ENCODE measurements around the gene CSPG5. TPM values are rescaled to one million over a fixed set of nuclear protein-coding genes. Genes with fewer than 3 reads are reported as not detected.

CSPG5 gene
- polyA plus RNA-seq, 5 donors: 0.63 to 1.2 (median 1.1) TPM

DNA sequence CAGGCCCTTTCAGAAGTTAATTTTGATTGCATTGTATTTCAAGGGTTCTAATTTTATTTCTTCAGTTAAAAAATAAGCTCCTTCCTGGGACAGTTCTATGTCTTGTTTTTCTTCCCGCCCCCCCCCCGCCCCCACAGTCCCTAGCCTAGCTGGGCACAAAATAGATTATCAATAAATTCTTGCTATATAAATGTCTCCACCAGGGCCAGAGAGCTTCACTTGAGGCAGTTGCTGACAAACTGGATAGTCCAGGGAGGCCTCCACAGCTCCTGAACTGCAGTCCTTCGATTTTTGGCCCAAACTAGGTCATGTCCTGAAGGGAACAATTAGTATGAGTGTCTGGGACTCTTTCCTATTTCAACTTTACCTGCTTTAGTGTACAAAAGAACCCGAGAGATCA, 9.9 kb upstream of the CSPG5 start:
- DNase-seq: no peak

DNA sequence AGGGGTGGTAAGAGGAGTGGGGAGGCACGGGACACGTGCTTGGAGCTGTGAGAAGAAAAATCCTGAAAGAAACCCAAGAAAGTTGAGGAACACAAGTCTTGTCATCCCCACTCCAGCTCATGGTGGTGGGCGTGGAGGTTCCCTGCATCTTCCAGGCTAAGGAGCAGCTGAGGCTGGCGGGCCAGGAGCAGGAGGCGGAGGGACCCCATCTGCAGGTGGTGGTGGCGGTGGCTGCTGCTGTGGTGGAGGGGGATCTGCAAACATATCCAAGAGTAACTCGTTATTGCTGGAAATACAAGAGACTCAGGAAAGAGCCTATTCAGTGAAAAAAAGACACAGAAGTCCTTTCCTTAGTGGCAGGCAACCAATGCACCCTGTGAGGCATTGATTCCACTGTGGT, 9.4 kb upstream of the CSPG5 start:
- no peak for DNase-seq

DNA sequence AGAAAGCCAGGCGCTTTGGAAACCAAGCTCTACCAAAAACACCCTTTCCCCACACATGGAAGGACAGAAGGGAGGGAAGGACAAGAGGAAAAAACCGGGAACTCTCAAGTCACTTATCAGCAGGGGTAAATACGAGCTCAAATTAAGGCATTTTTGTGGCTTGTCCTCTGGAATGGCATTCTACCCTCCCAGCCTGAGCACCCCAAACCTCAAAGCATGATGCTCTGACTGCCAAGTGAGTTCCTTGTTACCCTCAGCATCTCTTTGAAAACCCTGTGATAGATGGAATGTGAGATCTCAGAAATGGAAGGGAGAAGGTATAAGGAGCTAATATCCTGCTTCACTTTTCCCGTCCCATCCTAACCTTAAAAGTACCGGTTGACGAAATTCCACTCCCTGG, 8.1 kb upstream of the CSPG5 start:
- no peak for DNase-seq

DNA sequence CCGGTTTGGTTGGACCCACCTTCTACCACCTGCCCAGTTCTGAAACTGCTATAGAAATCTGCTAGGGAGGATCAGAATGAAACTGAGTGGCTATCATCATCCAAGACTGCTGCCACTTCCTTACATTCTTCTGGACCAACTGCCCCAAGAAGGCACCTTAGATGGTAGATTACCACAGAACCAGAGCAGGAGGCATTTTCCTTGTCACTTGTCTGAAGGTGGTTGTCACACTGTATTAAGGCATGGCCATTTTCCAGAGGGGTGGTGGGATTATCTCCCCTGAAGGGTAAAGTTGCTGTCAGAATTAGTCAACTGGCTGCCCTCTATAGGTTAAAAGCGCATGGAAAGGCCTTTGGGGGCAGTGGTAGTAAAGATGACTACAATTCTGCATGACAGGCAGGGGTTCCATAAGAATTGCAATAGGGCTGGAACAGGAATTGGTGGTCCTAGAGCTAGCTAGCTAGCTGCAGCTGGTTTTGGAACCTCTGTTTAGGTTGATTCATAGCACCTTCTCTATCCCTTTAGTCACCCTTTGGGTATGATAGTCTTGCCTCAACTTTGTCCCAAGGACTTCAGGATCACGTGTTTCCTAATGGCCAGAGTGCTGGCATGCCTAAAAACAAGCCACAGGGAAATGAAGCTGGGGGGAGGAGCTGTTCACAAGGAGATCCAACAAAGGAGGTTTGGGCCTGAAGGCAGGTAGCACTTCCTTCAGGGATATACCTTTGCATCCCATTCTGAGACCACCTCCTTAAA, 4.8 kb upstream of the CSPG5 start:
- no peak for DNase-seq

DNA sequence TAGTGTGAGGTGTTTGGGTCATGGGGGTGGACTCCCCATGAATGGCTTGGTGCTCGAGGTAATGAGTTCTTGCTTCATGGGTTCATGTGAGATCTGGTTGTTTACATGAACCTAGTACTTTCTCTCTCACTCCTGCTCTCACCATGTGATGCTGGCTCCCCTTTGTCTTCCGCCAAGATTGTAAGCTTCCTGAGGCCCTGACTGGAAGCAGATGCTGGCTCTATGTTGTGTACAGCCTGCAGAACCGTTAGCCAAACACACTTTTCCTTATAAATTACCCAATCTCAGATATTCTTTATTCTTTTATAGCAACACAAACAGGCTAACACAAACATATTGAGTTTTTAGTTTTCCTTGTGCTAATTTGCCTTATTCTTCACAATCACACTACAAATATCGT, 3.2 kb upstream of the CSPG5 start:
- no peak for DNase-seq

DNA sequence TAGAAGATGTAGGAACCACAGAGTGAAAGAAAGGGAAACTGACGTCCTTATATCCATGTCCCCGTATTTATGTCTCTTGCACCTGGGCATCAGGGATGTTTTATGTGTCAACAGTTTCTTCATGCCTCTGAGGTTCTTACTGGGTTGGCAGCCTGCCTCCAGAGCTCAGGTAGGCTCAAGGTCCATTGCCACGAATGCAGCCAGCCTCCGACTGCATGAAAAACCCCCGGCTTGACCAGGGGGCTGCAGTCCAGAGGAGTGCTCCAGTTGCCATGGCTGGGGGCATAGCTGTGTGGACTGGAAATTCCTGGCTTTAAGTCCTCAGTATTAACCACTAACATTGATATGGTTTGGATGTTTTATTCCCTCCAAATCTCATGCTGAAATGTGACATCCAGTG, 2.8 kb upstream of the CSPG5 start:
- no peak for DNase-seq

DNA sequence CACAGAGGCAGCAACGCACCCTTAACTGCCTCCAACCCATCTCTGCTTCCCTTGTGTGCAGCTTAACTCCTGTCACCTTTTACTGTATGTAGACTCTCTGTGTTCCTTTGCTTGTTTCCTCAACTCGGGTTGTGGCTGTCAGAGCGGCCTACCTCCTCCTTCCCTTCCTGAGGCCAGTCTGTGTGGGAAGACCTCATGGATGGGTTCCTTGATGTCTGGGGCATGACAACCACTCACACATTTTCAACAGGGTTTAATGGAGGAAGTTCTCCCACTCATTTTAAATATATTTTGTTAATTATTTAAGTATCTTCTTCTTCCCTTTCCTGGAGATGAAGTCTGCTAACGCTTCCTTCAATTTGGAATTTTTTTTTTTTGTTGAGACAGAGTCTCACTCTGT, 1.8 kb upstream of the CSPG5 start:
- DNase-seq: no peak

DNA sequence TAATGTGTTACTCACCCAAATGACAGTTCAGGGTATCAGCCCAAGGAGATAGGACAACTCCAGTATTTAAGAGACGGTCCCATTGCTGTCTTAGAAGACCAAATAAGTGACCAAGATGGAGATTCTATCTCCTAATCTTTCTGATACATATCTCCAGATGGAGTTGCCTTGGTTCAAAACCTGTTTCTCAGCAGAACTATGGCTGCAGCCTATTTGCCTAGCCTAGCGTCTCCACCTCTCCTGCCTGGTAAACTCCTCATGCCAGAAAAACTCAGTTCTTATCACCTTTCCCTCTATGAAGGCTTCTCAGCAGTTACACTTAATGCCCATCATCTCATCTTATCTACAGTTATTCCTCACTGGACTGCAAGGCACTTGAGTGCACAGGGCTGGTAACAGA, 1.2 kb upstream of the CSPG5 start:
- DNase-seq: no peak

DNA sequence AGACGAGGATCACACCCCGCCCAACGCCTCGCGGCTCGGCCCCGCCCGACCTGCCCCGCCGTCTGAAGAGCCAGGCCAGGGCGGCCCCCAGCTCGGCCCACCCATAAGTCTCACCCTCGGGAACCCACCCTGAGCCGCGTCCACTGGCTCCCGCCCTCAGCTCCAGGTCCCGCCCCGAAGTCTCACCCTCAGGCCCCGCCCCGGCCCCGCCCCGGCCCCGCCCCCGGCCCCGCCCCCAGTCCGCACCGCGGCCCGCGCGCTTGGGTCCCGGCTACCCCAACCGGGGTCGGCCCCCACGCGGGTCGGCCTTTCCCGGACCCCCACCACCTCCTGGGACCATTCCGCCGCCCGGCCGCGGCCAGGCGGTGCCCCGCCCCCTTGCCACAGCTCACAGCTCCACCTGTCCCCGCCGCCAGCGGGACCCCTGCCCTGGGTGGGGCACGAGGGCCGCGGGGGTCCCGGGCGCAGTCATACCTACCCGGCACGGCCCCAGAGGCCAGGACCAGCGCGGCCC, 489 bp downstream of the CSPG5 start:
- no peak for DNase-seq

DNA sequence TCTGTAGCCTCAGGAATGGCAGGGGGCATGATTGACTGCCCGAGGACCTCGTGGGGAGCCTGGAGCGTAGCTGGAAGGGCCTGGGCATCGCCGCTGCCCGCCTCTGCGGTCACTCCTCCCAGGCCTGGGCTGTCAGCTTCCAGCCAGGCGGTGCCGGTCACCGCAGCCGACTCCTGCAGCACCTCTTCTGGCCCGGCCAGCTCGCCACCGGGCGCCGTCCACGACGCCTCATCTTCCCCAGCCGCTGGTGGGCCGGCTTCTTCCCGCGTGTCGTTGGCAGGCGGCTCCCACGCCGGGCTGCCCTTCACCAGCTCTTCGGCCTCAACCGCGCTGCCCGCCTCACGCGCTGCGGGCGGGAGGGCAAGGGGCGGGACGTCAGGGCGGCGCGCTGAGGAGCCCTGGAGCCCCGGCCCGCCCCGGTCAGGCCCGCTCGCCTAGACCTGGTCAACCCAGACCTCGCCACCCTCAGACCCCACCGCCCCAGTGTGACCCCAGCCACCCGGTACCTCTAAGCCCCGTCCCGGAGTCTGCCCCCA, 1.0 kb downstream of the CSPG5 start:
- no peak for DNase-seq

DNA sequence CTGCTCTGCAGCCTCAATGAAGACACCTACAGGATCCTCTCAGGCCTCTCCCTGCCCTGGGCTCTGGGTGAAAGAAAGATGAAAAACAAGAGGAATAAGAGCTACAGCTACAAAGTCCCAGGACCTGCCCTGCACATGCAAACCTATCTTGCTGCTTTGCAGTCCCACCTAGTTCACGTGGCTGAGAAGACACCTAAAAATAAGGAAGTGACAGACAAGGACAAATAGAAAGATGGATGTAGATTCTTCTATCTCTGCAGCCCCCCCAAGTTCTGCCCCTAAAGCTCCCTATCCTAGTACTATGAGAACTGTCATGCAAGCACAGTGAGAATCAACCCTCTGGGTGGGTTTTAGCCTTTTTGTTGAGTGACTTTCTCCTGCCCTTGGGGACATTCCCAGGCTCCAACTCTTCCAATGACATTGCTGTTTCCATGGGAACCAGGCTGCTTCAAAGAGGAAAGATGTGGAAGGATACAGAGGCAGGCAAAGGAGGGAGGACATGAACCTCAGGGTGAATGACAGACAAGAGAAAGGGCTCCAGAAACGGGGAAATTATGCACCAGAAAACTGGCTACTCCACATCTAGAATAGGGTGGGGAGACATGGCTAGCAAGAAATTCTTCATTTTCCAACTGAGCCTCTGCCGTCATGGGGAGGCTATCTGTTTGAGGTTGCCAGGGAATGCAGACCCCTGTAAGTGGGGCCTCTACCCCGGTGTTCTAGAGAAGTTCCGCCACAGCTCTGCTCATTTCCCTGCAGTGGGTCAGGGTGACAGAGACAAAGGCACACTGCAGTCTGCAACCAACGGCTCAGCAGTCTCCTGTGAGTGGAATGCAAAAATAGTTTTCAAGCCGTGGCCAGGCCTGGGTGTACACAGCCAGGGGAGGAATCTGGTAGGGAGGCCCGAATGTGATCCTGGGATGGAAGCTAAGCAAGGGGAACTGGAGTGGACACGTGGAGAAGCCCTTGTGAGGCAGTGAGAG, 5.2 kb downstream of the CSPG5 start:
- no peak for DNase-seq

DNA sequence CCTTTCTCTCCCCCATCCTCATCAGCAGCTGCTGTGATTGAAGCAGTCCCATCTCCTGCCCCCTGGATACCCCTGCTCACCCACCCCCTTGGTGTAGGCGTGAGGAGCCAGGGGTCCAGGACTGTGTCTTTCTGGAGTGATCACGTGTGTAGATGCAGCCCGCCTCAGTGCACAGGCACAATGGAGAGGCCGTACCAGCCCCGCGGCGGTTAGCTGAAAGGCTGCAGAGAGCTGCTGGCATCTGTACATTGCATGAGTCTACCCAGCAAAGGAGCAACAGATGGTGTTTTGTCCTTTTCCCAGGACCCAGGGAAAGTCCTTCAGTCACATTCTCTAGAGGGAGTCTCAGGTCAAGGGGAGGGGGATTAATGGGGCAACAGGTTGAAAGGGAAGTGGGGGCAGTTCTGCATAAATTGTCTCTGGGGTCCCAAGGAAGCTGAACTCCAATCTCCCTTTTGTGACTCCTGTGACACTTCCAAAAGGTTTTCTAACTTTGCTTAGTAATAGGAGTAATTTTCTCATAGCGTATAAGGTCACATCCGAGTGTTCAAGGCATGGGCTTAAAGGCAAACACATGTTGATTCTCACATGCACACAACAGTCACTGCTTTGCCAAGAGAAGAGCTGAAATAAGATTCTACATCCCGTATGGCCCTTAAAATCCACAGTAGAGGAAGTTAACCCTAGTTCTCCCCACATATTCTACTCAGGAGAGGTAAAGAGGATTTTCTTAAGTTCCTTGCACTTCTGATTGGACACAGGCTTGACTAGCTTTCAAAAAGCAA, 7.1 kb downstream of the CSPG5 start:
- no peak for DNase-seq

DNA sequence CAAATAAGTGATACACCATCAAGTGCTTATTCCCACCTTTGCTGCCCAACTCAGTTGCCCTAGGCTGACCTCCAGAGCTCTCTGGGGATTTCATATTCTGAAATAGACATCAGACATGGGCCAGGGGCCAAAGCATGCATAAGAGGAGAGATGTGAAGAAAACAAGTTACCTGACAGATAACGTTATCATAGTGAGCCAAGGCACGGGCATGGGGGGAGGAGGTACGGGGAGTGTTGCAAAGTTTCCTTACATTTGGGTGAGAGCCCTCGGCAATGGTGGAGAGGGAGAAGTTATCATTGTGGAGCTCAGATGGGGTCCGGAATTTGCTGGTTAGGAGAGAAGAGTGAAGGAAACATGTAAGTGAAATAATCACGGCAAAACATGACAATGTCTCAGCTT, 9.8 kb downstream of the CSPG5 start:
- DNase-seq: no peak

DNA sequence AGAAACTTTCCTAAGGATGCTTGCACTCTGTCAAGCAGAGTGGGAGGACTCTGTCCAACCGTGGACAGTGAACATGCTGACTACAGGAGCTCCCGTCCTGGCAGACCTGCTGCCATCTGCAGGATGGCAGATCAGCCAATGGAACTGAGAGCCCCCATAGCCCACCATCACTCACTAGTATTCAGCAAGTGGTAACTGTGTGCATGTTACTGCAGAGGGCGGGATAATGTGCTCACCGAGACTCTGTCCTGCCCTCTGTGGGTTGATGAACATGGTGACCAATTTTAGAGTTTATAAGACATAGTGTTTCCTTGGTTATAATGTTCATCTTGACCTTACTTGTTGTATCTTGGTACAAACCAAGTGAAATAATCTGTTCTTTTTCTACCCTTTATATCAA, 11.5 kb downstream of the CSPG5 start:
- DNase-seq: no peak

DNA sequence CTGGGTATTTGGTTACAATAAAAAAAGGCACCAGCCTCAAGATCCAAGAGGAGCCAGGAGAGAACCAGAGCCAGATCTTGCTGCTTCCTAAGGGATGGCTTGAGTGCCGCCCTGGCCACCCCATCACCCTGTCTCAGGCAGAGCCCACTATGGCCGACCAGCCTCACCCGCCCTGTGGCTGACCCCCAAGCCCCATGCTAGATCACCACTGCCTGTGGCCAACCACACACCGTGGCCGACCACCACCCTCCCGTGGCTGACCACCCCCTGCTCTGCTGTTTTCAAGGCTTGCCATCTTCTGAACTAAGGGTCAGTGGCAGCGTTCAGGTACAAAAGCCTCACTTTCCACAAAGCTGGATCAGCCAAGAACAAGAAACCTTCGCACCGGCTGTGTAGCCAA, 12.0 kb downstream of the CSPG5 start:
- DNase-seq: no peak

DNA sequence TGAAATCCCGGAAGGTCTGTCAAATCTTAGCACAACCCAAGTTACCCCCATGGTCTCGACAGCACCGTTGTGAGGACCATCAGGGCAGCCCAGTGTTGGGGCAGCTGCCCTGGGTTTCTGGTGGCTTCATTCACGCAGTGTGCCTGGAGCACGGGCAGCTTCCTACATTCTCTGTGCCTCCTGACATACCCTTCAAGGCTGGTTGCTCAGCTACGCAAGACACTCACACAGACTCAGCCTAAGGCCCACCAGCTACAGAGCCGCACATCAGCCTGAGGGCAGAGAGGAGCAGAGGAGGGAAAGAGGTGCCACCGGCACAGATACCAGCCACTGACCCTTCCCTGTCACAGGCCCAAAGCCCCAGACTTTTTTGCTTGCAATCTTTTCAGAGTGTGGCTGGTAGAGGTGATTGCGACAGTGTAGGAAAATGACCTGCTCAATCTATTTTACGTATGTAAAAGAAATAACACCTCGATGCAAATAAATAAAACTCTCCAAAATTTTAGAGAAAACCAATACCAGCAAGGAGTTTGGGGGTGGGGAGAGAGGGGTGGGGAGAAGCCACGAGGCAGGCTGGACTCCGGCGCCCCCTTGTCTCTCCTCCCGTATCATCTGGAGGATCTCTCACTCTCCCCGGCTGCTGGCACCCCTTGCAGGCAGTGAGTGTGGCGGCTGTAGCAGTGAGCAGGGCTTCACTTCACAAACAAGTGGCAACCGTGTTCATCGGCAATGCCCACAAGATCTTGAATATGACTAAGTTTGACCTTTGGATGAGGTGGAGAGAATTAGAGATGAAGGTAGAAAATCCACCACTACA, 12.7 kb downstream of the CSPG5 start:
- no peak for DNase-seq

DNA sequence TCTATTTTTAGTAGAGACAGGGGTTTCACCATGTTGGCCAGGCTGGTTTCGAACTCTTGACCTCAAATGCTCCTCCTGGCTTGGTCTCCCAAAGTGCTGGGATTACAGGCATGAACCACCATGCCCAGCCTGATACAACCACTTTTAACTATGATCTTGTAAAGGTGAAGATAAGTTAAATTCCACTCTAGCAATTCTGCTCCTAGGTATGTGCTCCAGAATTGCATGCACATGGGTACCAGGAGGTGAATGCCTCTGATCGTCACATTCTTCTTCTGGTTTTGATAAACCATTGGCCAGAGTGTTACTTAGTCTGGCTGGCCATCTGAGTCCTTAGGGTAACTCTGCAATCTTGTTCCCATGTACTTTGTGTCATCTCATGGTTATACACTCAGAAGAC, 22.3 kb downstream of the CSPG5 start:
- DNase-seq: no peak

DNA sequence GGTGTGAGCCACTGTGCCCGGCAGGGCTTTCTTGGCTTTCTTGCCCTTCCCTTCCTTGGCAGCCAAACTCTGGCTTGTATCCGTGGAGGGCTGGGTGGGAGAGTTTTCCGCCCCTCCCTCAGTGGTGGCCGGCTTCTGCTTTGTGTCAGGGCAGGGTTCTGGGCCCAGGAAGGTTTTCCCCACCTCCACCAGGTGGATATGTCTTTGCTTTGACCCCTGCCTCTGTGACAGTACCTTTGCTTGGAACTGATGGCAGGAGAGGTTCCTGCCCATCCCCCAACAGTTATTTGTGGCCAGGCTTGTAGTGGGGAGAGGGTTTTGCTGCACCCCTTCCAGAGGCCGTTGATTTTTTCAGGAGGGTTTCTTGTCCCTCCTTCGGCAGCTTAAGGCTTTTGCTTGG, 24.3 kb downstream of the CSPG5 start:
- DNase-seq: no peak

DNA sequence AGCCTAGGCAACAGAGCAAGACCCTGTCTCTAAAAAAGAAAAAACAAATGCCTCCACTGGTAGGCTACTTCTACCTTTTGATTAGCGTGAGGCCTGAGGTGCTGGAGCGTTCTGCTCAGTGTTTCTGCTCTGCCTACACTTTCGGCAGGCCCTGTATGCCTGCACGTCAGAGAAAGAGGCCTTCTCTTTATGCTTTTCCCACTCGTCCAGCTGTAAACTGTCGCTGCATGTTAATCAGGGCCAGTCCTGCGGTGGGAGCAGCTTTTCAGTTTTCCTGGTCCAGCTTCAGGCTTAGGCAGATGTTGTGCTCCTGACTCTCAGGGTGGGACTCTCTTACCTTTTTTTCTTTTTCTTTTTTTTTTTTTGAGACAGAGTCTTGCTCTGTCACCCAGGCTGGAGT, 25.3 kb downstream of the CSPG5 start:
- DNase-seq: peak; percentile 61 to 65

DNA sequence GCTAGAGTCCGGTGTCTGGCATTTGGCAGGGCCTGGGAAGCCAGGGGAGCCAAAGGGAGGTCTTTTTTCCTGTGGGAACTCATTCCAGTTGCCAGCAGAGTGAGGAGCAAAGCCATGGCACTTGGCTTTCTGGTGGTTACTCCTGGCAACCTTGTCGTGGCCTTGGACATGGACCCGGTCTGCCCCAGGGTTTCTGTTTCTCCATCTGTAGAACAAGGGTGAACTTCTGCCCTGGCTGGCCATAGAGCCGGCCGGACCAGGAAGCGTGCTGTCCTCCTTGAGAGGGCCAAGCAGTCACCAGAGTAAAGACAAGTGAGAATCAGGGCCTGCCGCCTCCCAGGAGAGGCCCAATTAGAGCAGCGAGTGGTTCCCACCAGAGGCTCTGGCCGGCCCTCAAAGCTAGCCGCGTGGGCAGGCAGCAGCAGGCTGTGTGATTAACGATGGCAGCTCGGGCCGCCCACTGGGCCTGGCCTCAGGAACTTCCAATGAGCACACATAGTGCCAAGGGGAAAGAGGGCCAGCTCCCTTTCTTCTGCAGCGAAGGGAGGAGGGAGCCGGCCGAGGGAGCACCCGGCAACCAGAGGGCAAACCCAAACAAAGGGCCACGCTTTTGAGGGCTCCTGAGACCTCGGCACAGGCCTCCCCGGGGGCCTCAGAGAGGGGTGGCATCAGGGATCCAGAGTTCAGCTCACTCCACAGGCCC, 36.0 kb downstream of the CSPG5 start:
- no peak for DNase-seq
